GM15510 (cell line): ENCODE data around the gene TCP11L1.

Source experiments
- POLR2A ChIP-seq: IDR thresholded peaks from 3 replicates; pipeline ENCODE4 v1.6.1; 2011; ENCODE audit warnings: borderline replicate concordance; ENCODE audit not compliant: insufficient read length; ENCODE audit errors: extremely low read depth

Gene TCP11L1

GRCh38 chr11:33103836-33104235, 64.5 kb downstream of the TCP11L1 start:
- no peak for TF ChIP-seq POLR2A

DNA sequence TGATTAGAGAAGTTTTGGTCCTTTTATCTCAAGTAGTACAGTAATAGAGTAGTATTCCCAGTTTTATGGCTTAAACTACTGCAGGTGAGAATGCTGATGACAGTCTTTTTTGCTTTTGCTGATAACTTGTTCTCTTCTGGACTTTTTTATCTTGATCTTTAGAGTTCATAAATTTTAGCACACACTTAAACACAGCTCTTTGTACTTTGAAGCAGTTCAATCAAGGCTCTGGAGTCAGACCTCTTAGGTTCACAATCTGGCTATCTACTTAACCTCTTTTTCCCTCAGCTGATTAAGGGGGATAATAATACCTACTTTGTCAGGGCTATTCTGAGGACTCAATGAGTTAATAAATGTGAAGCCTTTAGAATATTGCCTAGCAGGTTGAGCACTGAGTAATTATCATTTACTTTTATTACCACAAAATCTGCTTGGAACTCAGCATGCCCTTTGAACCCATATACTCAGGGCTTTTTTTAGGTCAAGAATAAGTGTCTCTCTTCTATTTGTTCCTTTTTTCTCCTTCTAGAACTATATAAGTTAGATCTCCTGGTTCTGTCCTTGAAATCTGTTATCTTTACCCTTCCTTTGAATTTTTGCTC, 70.0 kb downstream of the TCP11L1 start:
- no peak for TF ChIP-seq POLR2A

DNA sequence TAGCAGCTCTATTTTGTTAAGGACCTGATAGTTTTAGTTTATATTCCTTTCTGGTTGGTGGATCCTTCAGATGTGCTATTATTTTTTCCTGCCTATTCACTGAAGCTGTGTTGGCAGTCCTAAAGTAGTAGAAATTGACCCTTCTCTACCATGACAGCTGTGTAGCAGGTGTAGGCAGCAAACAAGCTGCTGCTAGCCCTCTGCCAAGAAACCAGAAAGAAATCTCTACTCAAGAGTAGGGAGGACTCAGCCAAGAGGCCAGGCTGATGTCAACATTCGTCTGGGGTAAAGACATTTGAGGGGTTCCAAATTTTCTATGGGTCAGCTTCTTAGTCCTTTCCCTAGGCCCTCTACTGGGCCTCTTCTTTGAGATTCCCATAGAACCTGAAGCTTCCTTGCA, 70.7 kb downstream of the TCP11L1 start:
- TF ChIP-seq POLR2A: no peak

DNA sequence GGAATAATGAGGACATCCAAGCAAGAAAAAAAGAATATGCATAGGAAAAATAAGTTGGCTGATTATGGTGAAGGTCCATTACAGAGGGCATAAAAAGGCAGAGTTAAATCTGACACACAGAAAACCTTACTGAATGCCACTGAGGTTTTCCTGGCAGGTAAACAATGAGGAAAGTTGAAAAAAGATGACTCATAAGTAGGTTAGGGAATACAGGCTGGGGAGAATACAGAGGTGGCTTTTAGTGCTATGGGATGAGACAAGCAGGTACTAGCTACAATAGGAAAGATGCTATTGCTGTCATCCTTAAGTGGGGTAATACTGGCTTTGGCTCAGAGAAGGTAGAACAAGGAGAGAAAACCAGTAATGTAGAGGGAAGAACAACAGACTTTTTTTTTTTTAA, 77.2 kb downstream of the TCP11L1 start:
- no peak for TF ChIP-seq POLR2A
